Stimulated activated CD4-positive, alpha-beta T cell treated with anti-CD3 and anti-CD28 coated beads, TNF-alpha, amount 100 ng/mL, for 48 hours (primary cell): ENCODE data around the gene VPS72.
"Not testable (repeated sequence)": the region's sequence is repeated elsewhere in the genome, so short reads cannot be mapped to it uniquely, and the experiment has no call there.

Source experiments
- DNase-seq, 3 donors: peaks; one replicate each; pipeline ENCODE4 v3.0.0-alpha.2; 2020; ENCODE audit warnings: low read depth in 3 of 3

The VPS72 gene

GRCh38 chr1:151189637-151190445 is at the start of gene VPS72:
VPS72 (minus strand) TSS chr1:151190197; CDS start chr1:151190121, 76 bp downstream.
- DNase-seq, result peak; percentile 71 to 81 (median 73)

- no peak for DNase-seq
Measured at GRCh38 chr1:151238467-151238739, 48.4 kb upstream of the VPS72 start.

- DNase-seq, result no peak
Measured at GRCh38 chr1:151237678-151238466, 47.9 kb upstream of the VPS72 start.

GRCh38 chr1:151235235-151235634 is 45.2 kb upstream of the VPS72 start:
- no peak for DNase-seq

DNA sequence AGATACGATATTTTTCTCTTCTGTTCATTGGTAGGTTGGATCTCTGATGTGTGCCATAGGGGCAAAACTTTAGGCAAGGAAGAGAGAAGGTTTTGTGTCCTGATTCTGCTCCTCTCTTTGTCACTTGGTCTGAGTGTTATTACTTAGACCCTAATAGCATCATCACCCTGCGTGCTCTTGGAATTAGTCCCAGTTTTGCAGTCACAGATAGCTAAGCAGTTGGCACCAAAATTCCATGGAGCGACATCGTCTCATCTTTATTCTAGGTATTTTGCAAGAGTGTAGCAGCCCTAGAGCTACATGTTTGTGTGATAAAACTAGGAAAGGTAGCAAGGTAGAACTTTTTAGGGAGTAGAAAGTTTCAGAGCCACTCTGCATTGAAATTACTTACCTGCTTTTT is 32.1 kb upstream of the VPS72 start:
- no peak for DNase-seq

GRCh38 chr1:151221616-151222015 is 31.6 kb upstream of the VPS72 start:
- DNase-seq, result no peak

DNA sequence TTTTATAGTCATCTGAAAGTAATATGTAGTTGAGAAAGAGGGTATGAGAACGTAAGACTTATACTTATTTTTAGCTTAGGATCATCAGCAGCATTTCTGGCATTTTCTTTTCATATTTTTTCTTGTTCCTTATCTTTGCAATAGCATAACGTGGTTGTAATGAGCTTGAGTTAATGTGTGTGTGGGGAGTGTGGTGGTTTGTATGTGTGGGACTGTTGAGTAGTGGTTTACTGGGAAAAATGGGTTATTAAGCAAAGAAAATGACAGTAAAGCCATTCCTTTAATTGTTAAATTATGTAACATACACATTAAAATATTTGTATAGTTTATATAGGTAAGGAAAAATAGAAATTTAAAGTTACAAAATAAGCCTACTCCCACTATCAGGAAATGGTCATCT is 23.6 kb upstream of the VPS72 start:
- no peak for DNase-seq

DNA sequence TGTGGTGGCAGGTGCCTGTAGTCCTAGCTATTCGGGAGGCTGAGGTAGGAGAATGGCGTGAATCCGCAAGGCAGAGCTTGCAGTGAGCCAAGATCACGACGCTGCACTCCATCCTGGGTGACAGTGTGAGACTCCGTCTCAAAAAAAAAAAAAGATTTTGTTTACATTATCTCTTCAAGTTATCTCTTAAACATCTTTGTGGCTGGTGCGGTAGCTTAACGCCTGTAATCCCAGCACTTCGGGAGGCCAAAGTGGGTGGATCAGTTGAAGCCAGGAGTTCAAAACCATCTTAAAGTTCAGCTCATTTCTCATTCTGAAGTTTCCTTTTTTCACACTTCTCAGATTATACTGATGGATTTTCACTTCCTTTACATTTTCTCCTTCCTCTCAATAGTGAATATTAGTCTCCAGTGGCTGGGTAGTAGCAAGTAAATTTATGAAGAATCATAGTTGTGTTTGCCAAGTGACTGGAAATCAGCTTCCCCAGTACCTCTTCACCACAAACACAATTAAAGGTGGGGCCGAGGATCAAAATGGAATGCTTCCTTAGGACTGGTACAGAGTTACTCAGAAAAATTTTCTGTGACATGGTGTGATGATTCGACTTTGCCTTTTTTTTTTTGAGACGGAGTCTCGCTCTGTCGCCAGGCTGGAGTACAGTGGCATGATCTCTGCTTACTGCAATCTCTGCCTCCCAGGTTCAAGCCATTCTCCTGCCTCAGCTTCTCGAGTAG is 22.1 kb upstream of the VPS72 start:
- no peak for DNase-seq

DNA sequence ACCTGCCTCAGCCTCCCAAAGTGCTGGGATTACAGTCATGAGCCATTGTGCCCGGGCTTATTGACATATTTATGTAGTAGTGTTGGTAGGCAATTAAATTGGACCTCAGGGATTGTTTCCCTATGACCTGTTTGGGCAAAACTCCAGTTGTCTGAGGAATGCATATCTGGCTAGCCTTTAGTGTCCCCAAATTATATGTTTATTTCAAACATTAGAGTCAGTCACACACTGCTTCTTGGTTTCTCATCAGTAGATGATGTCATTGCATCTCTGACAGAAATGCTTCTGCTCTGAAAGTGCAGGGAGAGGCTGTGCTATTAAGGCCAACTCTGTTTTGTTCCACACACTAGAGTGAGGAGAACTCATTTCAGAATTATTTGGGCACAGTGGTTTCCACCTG is 20.8 kb upstream of the VPS72 start:
- DNase-seq, result no peak

DNA sequence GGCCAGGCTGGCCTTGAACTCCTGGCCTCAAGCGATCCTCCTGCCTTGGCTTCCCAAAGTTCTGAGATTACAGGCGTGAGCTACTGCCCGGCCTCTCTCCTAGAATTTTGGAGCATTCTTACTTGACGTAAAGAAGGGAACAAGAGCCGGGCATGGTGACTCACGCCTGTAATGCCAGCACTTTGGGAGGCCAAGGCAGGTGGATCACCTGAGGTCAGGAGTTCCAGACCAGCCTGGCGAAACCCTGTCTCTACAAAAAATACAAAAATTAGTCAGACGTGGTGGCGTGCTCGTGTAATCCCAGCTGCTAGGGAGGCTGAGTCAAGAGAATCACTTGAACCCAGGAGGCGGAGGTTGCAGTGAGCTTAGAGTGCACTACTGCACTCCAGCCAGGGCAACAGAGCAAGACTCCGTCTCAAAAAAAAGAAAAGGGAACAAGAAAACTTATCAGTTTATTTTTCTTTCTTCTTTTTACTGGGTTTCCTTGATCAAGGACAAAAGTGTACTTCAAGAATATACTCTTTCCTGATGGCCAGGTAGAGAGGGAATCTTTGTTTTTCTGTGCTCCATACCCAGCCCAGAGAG is 15.5 kb upstream of the VPS72 start:
- not testable (repeated sequence) for DNase-seq

GRCh38 chr1:151199873-151200581 is 10.0 kb upstream of the VPS72 start:
- DNase-seq, result no peak

DNA sequence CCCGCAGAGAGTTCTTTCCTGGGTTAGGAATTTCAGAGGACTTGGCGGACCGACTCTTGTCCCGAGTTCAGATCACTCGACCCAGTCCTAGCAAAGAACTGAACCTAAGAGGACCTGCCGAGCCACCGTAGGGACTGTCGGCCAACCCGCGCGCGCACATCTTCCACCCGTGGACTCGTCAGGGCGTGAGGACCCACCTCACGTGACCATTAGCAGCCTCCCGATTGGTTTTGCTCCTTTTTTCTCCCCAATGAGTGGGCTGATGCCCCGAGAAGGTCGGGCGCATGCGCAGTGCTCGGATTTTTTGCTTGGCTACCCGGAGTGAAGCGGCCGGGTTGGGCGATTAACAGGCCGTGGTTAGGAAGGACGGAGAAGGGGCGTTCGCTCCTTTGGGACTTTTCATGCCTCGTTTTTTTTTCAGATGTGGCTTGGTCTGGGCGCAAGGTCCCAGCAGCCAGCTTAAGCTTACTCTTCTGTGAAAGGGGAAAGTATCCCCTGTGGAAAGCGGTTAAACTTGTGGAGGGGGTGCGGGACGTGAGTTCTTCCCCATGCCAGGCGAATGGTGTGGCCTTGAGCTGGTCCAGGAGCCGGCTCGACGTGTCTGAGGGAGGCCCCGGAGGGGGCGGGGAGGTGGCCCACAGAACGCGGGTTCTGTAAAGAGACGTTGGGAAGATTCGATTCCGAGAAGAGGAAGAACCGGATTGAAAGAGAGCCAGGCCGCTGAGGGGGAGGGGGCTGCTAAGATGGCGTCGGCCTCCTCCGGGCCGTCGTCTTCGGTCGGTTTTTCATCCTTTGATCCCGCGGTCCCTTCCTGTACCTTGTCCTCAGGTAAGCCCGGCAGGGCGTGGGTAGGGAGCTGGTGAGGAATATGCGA is 8.5 kb upstream of the VPS72 start, which contains the start of gene PIP5K1A:
PIP5K1A (plus strand) TSS at position 299 of the 874 bp plus-strand sequence; CDS start at position 744, 445 bp downstream.
- DNase-seq, result peak; percentile 98 to 99 (median 98)

- no peak for DNase-seq
Measured at GRCh38 chr1:151197863-151198253, 7.9 kb upstream of the VPS72 start.

- DNase-seq, result peak in 1 of 3 donors; percentile 31
Measured at GRCh38 chr1:151196292-151196800, 6.3 kb upstream of the VPS72 start.

GRCh38 chr1:151194894-151195594 is 5.0 kb upstream of the VPS72 start:
- not testable (repeated sequence) for DNase-seq

DNA sequence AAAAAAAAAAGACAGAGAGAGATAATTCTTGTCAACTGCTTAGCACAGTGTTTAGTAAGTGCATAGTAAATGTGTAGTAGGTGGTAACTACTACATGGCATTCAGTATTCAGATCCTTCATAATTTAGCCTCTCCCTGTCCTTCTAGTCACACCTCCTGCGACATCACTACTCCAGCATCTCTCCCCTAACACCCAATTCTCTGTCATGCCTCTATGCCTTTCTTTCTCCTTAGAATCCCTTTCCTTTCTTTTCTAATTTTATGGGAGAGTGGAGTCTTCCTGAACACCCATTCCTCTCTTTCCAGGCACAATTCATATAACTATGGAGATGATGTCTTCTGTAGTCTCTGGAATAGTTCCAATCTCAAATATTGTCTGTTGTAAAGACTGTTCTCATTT is 3.9 kb upstream of the VPS72 start:
- DNase-seq, result no peak

DNA sequence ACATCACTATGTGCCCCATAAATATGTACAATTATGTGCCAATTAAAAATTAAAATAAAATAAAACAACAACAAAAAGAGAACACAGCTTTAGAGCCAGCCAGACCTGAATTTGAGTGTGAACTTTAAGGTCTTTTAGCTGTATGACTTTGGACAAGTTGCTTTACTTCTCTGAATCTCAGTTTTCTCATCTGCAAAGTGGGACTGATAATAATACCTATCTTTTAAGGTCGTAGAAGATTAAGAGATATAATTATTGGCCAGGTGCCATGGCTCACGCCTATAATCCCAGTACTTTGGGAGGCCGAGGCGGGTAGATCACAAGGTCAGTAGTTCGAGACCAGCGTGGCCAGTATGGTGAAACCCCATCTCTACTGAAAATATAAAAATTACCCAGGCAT is 3.3 kb upstream of the VPS72 start:
- DNase-seq, result no peak

DNA sequence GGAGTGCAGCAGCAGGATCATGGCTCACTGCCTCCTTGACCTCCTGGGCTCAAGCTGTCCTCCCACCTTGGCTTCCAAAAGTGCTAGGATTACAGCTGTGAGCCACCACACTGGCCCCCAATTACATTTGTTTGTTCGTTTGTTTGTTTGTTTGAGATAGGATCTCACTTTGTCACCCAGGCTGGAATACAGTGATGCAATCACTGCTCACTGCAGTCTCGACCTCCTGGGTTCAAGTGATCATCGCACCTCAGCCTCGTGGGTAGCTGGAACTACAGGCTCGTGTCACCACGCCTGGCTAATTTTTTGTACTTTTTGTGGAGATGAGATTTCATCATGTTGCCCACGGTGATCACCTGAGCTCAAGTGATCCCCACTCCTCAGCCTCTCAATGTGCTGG is 2.0 kb upstream of the VPS72 start:
- no peak for DNase-seq

GRCh38 chr1:151188667-151189066 is 1.3 kb downstream of the VPS72 start:
- DNase-seq, result not testable (repeated sequence)

- DNase-seq, result no peak
Measured at GRCh38 chr1:151187205-151187604, 2.8 kb downstream of the VPS72 start.
